OCI-LY3 (cell line): Measurements from ENCODE around the gene GIMAP8.

Experiments used
- CTCF ChIP-seq: fragments of 200-600, 300-600 bp; sonication (generic); IDR thresholded peaks from 2 replicates; pipeline ENCODE4 v1.5.1; 2014; ENCODE audit warnings: antibody characterized with exemption, low read length, low read depth
- EZH2phosphoT487 ChIP-seq: fragments of 200-600 bp; shearing (Covaris generic); IDR thresholded peaks from 2 replicates; pipeline ENCODE4 v1.6.1; 2018; ENCODE audit warnings: antibody characterized with exemption, mixed run types, low read depth

- TF ChIP-seq CTCF = no peak
- no peak for TF ChIP-seq EZH2phosphoT487
Measured at GRCh38 chr7:150513758-150514157, 63.3 kb downstream of the GIMAP8 start.
